Vagina (tissue), 2 donors: Measurements from ENCODE around the gene OBSCN. TPM values are rescaled to one million over a fixed set of nuclear protein-coding genes. Genes with fewer than 3 reads are reported as not detected.

Experiments
- microRNA-seq: library from miRNA; unstranded; fragments of <30 nt; microRNA quantifications from one replicate; pipeline ENCODE4, GENCODE V29; 2017; ENCODE audit warnings: borderline number of aligned reads, borderline replicate concordance
- total RNA-seq: library from RNA; depleted of rRNA; stranded (reverse); fragments of >200 nt; gene quantifications from one replicate; pipeline ENCODE4 v1.2.3, GENCODE V29; 2016

OBSCN gene
- total RNA-seq, 1 donor from 2014 or later, result 35.8 TPM

Small RNA genes within 50 kb of the gene (microRNA-seq; reads per million reads assigned to microRNA genes)
- not detected for gene MIR6742

Other genes with a start within 250 kb of the OBSCN start
- not detected for gene WNT3A, start 201.0 kb upstream of the OBSCN start, total RNA-seq
- gene ARF1, start 125.3 kb upstream of the OBSCN start, total RNA-seq, result 295 TPM
- 14.7 TPM for gene C1orf35, start 104.7 kb upstream of the OBSCN start, total RNA-seq
- gene MRPL55, start 98.7 kb upstream of the OBSCN start, total RNA-seq, result 73.7 TPM
- 299 TPM for gene GUK1, start 67.8 kb upstream of the OBSCN start, total RNA-seq
- gene GJC2, start 58.1 kb upstream of the OBSCN start, total RNA-seq, result 4.4 TPM
- gene IBA57, start 42.2 kb upstream of the OBSCN start, total RNA-seq, result 3.4 TPM
- 22.1 TPM for gene TRIM11, start 198.8 kb downstream of the OBSCN start, total RNA-seq
- 1.2 TPM for gene TRIM17, start 208.8 kb downstream of the OBSCN start, total RNA-seq